GM12878 (cell line): ENCODE results near the gene ASB8. TPM values are rescaled to one million over a fixed set of nuclear protein-coding genes. Genes with fewer than 3 reads are reported as not detected.

Source experiments
- ATAC-seq: fragments of 200-7000 bp; cut with Tn5 transposase; 3 replicates; pipeline ENCODE4 v1.9.1; 2020; ENCODE audit warnings: mild to moderate bottlenecking, moderate library complexity
- BruUV-seq: library from RNA; stranded (reverse); fragments of 400-500 nt; replicated peaks from 2 replicates; lab custom pipeline; 2021; lab: Mats Ljungman, UMichigan
- CTCF ChIA-PET: fragments of 300-600 bp; sonication (Branson Sonifier 250); formaldehyde crosslinking; extraction: SDS; loops from one replicate; lab custom pipeline; 2021; ENCODE audit warnings: inconsistent platforms; lab: Yijun Ruan, JAX
- POLR2A ChIA-PET: fragments of 350-600 bp; formaldehyde crosslinking; extraction: SDS; loops from one replicate; lab custom pipeline; 2021; ENCODE audit warnings: inconsistent platforms; lab: Charles Lee
- RAD21 ChIA-PET: fragments of 300-600 bp; sonication (Branson Sonifier 250); formaldehyde crosslinking; loops from one replicate; lab custom pipeline; 2023; ENCODE audit warnings: antibody characterized with exemption; ENCODE audit not compliant: unreplicated experiment; lab: Charles Lee
- SMC1A ChIA-PET: fragments of 300-600 bp; sonication (Branson Sonifier 250); formaldehyde crosslinking; loops from one replicate; lab custom pipeline; 2023; ENCODE audit not compliant: unreplicated experiment, uncharacterized antibody; lab: Charles Lee
- DNase-seq: peaks from one replicate; pipeline ENCODE4 v3.0.0-alpha.2; 2011; ENCODE audit warnings: low read depth, low spot score
- FAIRE-seq: peaks from 3 replicates; lab custom pipeline; 2011; peaks lifted over from hg19 to GRCh38; lab: Jason Lieb, UNC
- H2AFZ ChIP-seq: 2 replicates; pipeline ENCODE4 v1.6.0; 2011; ENCODE audit warnings: low read depth, low read length, control low read depth; ENCODE audit not compliant: control insufficient read depth
- H3K27ac ChIP-seq: 2 replicates; pipeline ENCODE4 v1.5.1; 2011; ENCODE audit warnings: control low read depth; ENCODE audit not compliant: control insufficient read depth, insufficient read depth
- H3K27me3 ChIP-seq, 2 experiments: replicated peaks in 1 of 2; 2 replicates each; pipeline versions ENCODE4 v1.6.0 to v1.6.1; 2011; ENCODE audit warnings: low read length in 1 of 2; ENCODE audit not compliant: control insufficient read depth in 2 of 2, insufficient read depth in 2 of 2
- H3K36me3 ChIP-seq, 2 experiments: 2 replicates each; pipeline ENCODE4 v1.5.1; 2011; ENCODE audit warnings: low read length in 1 of 2; ENCODE audit not compliant: control insufficient read depth in 2 of 2, insufficient read depth in 2 of 2
- H3K4me1 ChIP-seq: 2 replicates; pipeline ENCODE4 v1.6.1; 2011; ENCODE audit warnings: mild to moderate bottlenecking, low read length, moderate library complexity, mixed read lengths; ENCODE audit not compliant: control insufficient read depth, insufficient read depth
- H3K4me2 ChIP-seq: 2 replicates; pipeline ENCODE4 v1.6.0; 2011; ENCODE audit warnings: control low read depth; ENCODE audit not compliant: control insufficient read depth, insufficient read depth
- H3K4me3 ChIP-seq: fragments of 200-600 bp; sonication (generic); 2 replicates; pipeline ENCODE4 v1.5.1; 2016
- H3K79me2 ChIP-seq: 2 replicates; pipeline ENCODE4 v1.6.0; 2011; ENCODE audit warnings: low read length; ENCODE audit not compliant: control insufficient read depth, insufficient read depth
- H3K9ac ChIP-seq: 2 replicates; pipeline ENCODE4 v1.8.0; 2011; ENCODE audit warnings: low read length, control low read depth, mixed read lengths; ENCODE audit not compliant: control insufficient read depth, insufficient read depth
- H3K9me3 ChIP-seq: replicated peaks from 3 replicates; pipeline ENCODE4 v1.5.1; 2011; ENCODE audit warnings: mild to moderate bottlenecking, low read length; ENCODE audit not compliant: control insufficient read depth, insufficient read depth
- H4K20me1 ChIP-seq: 2 replicates; pipeline ENCODE4 v1.6.0; 2011; ENCODE audit not compliant: control insufficient read depth, insufficient read depth
- BHLHE40 ChIP-seq, 2 experiments: fragments of 450-650 bp in 1 of 2; IDR thresholded peaks; 2 replicates each; pipeline ENCODE4 v1.6.1; 2011 to 2017; ENCODE audit warnings: low read depth in 2 of 2, borderline replicate concordance in 1 of 2, improper control_type of control experiment in 1 of 2, low read length in 1 of 2, mild to moderate bottlenecking in 1 of 2
- CBX5 ChIP-seq: sonication (generic); IDR thresholded peaks from 2 replicates; pipeline ENCODE4 v1.6.1; 2016; ENCODE audit warnings: low read depth, moderate library complexity, mild to moderate bottlenecking, inconsistent platforms
- EP300 ChIP-seq, 2 experiments: fragments of 150-350 bp in 1 of 2; IDR thresholded peaks; 2 replicates each; pipeline ENCODE4 v1.6.1; 2011 to 2012; ENCODE audit warnings: low read depth in 2 of 2, low read length in 2 of 2, borderline replicate concordance in 1 of 2, improper control_type of control experiment in 1 of 2, inconsistent platforms in 1 of 2; ENCODE audit not compliant: control insufficient read depth in 1 of 2
- HCFC1 ChIP-seq: fragments of 150-350 bp; IDR thresholded peaks from 2 replicates; pipeline ENCODE4 v1.6.1; 2014; ENCODE audit warnings: low read length
- KLF5 ChIP-seq: fragments of 450-650 bp; IDR thresholded peaks from 2 replicates; pipeline ENCODE4 v1.6.1; 2014; ENCODE audit warnings: mild to moderate bottlenecking; ENCODE audit not compliant: partially characterized antibody
- MYB ChIP-seq: fragments of 150-350 bp; IDR thresholded peaks from 2 replicates; pipeline ENCODE4 v1.6.1; 2014; ENCODE audit warnings: mild to moderate bottlenecking, low read depth, low read length, borderline replicate concordance
- PBX3 ChIP-seq: IDR thresholded peaks from 2 replicates; pipeline ENCODE4 v1.6.1; 2011; ENCODE audit warnings: mild to moderate bottlenecking, low read depth, low read length, moderate library complexity; ENCODE audit not compliant: insufficient replicate concordance
- TAF1 ChIP-seq: IDR thresholded peaks from 2 replicates; pipeline ENCODE4 v1.6.1; 2011; ENCODE audit warnings: mild to moderate bottlenecking, low read depth, low read length, borderline replicate concordance
- TCF3 ChIP-seq: IDR thresholded peaks from 2 replicates; pipeline ENCODE4 v1.6.1; 2012; ENCODE audit warnings: low read depth, mild to moderate bottlenecking, low read length, borderline replicate concordance; ENCODE audit not compliant: insufficient read depth
- TCF7 ChIP-seq: IDR thresholded peaks from 2 replicates; pipeline ENCODE4 v1.6.1; 2014; ENCODE audit warnings: antibody characterized with exemption, borderline replicate concordance
- ZNF622 ChIP-seq: fragments of 450-650 bp; IDR thresholded peaks from 2 replicates; pipeline ENCODE4 v1.6.1; 2017; ENCODE audit warnings: mild to moderate bottlenecking, inconsistent platforms
- WGBS: methylation state at CpG from one replicate; pipeline ENCODE4 v1.1.6; 2016; ENCODE audit warnings: low lambda C conversion rate; ENCODE audit not compliant: insufficient replicate concordance, insufficient coverage; ENCODE audit errors: missing lambda C conversion rate; 5-methylcytosine and 5-hydroxymethylcytosine counted together
- in situ Hi-C: fragments of 300-500 bp; cut with MboI; formaldehyde crosslinking; loops from 9 replicates; pipeline ENCODE4 v1.14.3; 2018; ENCODE audit warnings: mixed read lengths
- intact Hi-C: fragments of 100-400 bp; cut with micrococcal nuclease; formaldehyde crosslinking; loops from one replicate; pipeline ENCODE4 v1.14.2; 2022; ENCODE audit not compliant: unreplicated experiment
- polyA plus RNA-seq, 11 experiments: library from polyadenylated mRNA; depleted of rRNA in 4 of 11; unstranded in 6 of 11; stranded (reverse) in 5 of 11; fragments of >200 nt; fragmentation: Nextera tagmentation in 4 of 11; fragmentation: Illumina TruSeq in 1 of 11; extraction: Ambion mirVana in 4 of 11; extraction: Trizol in 1 of 11; gene quantifications; 1 replicate in 1 of 11; 2 replicates in 10 of 11; pipeline versions ENCODE4 v1.2.1 to v1.2.3, GENCODE V29; 2011 to 2016; ENCODE audit warnings: inconsistent platforms in 2 of 11, missing spikeins in 2 of 11, low read depth in 1 of 11
- total RNA-seq, 4 experiments: library from RNA; depleted of rRNA in 3 of 4; stranded (reverse); fragments of >200 nt in 3 of 4; fragmentation: Illumina TruSeq in 1 of 4; extraction: Trizol in 1 of 4; gene quantifications; 2 replicates each; pipeline versions ENCODE4 v1.2.1 to v1.2.3, GENCODE V29; 2013 to 2021
- TF ChIP-seq, protein P1 (sequence below): fragments of 450-650 bp; IDR thresholded peaks from 2 replicates; pipeline ENCODE4 v1.6.1; 2017; ENCODE audit warnings: mild to moderate bottlenecking, low read depth, inconsistent platforms; ENCODE audit not compliant: poor library complexity, severe bottlenecking
- TF ChIP-seq, protein P2 (sequence below): fragments of 450-650 bp; formaldehyde crosslinking; IDR thresholded peaks from 2 replicates; pipeline ENCODE4 v1.4.0; 2020; ENCODE audit warnings: mild to moderate bottlenecking, moderate library complexity

ASB8 gene
- total and polyA plus RNA-seq, 10 of the 15 experiments (the other 5 are each of a cell fraction or from before 2014, with no cell fraction given): 23.7 to 48.0 (median 29.1) TPM

DNA sequence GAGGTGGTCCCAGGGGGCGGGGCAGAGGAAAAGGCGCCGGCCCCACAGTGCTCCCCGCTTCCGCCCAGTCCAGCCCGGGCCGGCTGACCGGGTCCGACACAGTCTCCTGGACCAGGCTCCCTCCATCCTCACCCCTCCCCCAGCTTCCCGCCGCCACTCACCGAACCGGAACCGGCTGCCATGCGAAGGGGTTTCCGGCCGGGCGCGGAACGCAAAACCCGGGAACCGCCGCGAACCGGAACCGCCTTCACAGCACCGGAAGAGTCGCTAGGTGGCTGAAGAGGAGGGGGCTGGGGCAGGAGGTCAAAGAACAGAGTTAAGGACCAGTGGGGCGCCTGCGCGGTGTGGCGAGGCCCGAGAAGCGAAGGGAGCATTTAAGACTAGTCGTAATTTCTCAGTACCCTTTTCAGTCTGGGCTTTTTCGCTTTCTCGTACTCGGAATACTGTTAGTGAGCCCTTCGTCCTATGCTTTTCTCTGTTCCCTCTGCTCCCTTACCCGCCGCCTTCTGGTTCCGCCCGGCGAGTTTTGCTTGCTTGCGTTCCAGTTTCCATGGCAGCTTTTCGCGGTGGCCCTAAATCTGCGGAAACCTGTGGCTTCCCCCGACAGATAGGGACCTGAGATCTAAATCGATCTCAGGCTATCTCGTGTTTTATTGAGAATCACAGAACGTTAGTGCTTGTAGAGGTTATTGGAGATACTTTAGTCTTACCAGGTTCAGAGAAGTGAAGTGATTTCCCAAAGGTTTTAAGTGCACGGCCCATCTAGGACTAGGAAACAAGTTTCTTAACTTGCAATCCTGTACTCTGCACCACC is 51.2 kb downstream of the ASB8 start, which contains the start of gene SENP1:
Gene SENP1 (minus strand): TSS at position 213 of the 814 bp plus-strand sequence. CDS start 4,607 bp downstream, outside the sequence.
- no peaks in the 10 kb centered on the region for H3K36me3 ChIP-seq
- ATAC-seq: peak; percentile 82
- ChIA-PET RAD21 (interaction anchor here (0.9 to 2.1 kb wide), 6 partner anchors 13 to 92 kb away, joined by 3 to 13 read pairs (median 4); partner anchors contain the start of genes ASB8 and PFKM), POLR2A (interaction anchor here (0.9 to 1.8 kb wide), 6 partner anchors 13 to 93 kb away, joined by 3 to 10 read pairs (median 6); partner anchors contain the start of genes ASB8 and PFKM), CTCF (interaction anchor here (0.9 to 3.0 kb wide), 6 partner anchors 11 to 53 kb away, joined by 3 to 19 read pairs (median 5); partner anchors contain the start of genes ASB8 and PFKM), SMC1A (interaction anchor here (0.7 to 2.7 kb wide), 10 partner anchors 9 to 54 kb away, joined by 3 to 27 read pairs (median 4); partner anchors contain the start of genes ASB8 and PFKM)
- peaks cover 23% of the 10 kb centered on the region for H3K4me1 ChIP-seq
- under 1% methylated on average over 46 of the region's 53 CpGs for WGBS
- H3K79me2 ChIP-seq: peaks cover 57% of the 10 kb centered on the region
- intact Hi-C loops (loop anchor here (1.0 kb wide), 1 partner anchor 51 kb away; the partner anchor contains the start of gene ASB8), in situ Hi-C loops (no loop called here)
- peak within 1 kb of the TSS; percentile 99 for H3K9ac ChIP-seq
- H3K27ac ChIP-seq: peak within 1 kb of the TSS; percentile 99
- no peaks in the 10 kb centered on the region for H3K9me3 ChIP-seq
- H2AFZ ChIP-seq: peak within 1 kb of the TSS; percentile 90
- peak; percentile 86 for FAIRE-seq
- DNase-seq: peak; percentile 75
- no peaks in the 10 kb centered on the region for H4K20me1 ChIP-seq
- BruUV-seq: no TSS peak
- H3K4me2 ChIP-seq: peak within 1 kb of the TSS; percentile 98
- H3K27me3 ChIP-seq: no peaks in the 10 kb centered on the region
- H3K4me3 ChIP-seq: peak within 1 kb of the TSS; percentile 97
- TF ChIP-seq, protein P1, sequence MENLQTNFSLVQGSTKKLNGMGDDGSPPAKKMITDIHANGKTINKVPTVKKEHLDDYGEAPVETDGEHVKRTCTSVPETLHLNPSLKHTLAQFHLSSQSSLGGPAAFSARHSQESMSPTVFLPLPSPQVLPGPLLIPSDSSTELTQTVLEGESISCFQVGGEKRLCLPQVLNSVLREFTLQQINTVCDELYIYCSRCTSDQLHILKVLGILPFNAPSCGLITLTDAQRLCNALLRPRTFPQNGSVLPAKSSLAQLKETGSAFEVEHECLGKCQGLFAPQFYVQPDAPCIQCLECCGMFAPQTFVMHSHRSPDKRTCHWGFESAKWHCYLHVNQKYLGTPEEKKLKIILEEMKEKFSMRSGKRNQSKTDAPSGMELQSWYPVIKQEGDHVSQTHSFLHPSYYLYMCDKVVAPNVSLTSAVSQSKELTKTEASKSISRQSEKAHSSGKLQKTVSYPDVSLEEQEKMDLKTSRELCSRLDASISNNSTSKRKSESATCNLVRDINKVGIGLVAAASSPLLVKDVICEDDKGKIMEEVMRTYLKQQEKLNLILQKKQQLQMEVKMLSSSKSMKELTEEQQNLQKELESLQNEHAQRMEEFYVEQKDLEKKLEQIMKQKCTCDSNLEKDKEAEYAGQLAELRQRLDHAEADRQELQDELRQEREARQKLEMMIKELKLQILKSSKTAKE: peak; percentile 78
- peak in 1 of 2 experiments; percentile 65; a peak in 2 of 4 replicates for TF ChIP-seq EP300 (IDR thresholded peaks at IDR 0.05; ENCODE audit: borderline replicate concordance in 1 of 2, control insufficient read depth in 1 of 2, low read depth in 2 of 2, low read length in 2 of 2)
- peak in 1 of 2 experiments; percentile 51; a peak in 2 of 4 replicates for TF ChIP-seq BHLHE40 (IDR thresholded peaks at IDR 0.05; ENCODE audit: borderline replicate concordance in 1 of 2, low read depth in 2 of 2, low read length in 1 of 2)
- peak; percentile 81 for TF ChIP-seq HCFC1
- TF ChIP-seq TCF3: peak; percentile 46; the same call in 1 of the 2 replicates
- 0 out of 2 replicates have a peak, but pooled peaks have one; percentile 32 for TF ChIP-seq TCF7
- TF ChIP-seq, protein P2, sequence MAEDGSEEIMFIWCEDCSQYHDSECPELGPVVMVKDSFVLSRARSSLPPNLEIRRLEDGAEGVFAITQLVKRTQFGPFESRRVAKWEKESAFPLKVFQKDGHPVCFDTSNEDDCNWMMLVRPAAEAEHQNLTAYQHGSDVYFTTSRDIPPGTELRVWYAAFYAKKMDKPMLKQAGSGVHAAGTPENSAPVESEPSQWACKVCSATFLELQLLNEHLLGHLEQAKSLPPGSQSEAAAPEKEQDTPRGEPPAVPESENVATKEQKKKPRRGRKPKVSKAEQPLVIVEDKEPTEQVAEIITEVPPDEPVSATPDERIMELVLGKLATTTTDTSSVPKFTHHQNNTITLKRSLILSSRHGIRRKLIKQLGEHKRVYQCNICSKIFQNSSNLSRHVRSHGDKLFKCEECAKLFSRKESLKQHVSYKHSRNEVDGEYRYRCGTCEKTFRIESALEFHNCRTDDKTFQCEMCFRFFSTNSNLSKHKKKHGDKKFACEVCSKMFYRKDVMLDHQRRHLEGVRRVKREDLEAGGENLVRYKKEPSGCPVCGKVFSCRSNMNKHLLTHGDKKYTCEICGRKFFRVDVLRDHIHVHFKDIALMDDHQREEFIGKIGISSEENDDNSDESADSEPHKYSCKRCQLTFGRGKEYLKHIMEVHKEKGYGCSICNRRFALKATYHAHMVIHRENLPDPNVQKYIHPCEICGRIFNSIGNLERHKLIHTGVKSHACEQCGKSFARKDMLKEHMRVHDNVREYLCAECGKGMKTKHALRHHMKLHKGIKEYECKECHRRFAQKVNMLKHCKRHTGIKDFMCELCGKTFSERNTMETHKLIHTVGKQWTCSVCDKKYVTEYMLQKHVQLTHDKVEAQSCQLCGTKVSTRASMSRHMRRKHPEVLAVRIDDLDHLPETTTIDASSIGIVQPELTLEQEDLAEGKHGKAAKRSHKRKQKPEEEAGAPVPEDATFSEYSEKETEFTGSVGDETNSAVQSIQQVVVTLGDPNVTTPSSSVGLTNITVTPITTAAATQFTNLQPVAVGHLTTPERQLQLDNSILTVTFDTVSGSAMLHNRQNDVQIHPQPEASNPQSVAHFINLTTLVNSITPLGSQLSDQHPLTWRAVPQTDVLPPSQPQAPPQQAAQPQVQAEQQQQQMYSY (CRISPR knock-in tag): 0 out of 2 replicates have a peak, but pooled peaks have one; percentile 7
- TF ChIP-seq TAF1: peak; percentile 91
- peak; percentile 57; the same call in 1 of the 2 replicates for TF ChIP-seq CBX5
- peak; percentile 87 for TF ChIP-seq KLF5
- peak; percentile 61 for TF ChIP-seq PBX3
- no peak for TF ChIP-seq ZNF622
- TF ChIP-seq MYB: no peak
